GM12891 (cell line): ENCODE results near the gene OASL.

Experiments used
- POLR2A ChIP-seq: IDR thresholded peaks from 2 replicates; pipeline ENCODE4 v1.6.1; 2011; ENCODE audit warnings: low read depth, low read length, control low read depth
- POLR2AphosphoS5 ChIP-seq: IDR thresholded peaks from 2 replicates; pipeline ENCODE4 v1.6.1; 2011; ENCODE audit warnings: low read depth, low read length, control low read depth
- POU2F2 ChIP-seq: IDR thresholded peaks from 2 replicates; pipeline ENCODE4 v1.6.1; 2011; ENCODE audit warnings: low read depth, mild to moderate bottlenecking, control low read depth, low read length, moderate library complexity
- SPI1 ChIP-seq: IDR thresholded peaks from 2 replicates; pipeline ENCODE4 v1.6.1; 2011; ENCODE audit warnings: low read depth, low read length, control low read depth
- TAF1 ChIP-seq: IDR thresholded peaks from 2 replicates; pipeline ENCODE4 v1.6.1; 2011; ENCODE audit warnings: low read depth, low read length, control low read depth

DNA sequence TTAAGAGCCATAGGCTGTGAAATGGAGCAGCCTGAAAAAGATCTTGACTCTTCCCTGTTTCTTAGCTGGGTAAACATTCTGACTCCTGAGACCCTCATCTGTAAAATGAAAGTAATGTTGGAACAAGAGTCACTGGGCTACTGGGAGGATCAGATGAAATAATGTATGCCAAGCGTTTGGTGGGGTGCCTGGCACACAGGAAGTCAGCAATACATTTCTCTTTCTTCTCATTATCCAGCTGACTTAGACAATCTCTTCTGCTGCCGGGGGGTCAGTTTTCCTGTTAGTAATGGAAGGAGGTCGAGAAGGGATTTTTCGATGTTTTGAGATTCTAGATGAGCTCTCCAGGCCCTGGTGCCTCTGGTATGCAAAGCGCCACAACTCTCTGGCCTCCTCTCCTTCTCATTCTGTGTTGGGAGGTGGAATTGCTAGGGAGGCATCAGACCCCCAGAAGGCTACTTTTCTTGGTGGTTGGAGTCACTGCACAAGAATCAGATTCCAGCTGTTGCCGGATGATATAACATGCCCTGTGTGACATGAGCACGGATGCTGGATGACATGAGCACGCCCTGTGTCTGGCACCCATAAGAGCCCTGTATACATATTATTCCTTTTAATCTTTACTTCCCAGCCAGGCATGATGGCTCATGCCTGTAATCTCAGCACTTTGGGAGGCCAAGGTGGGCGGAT, 4.3 kb downstream of the OASL start:
- no peak for TF ChIP-seq TAF1
- no peak for TF ChIP-seq SPI1
- no peak for TF ChIP-seq POLR2AphosphoS5
- no peak for TF ChIP-seq POLR2A
- TF ChIP-seq POU2F2 = no peak
